Right forelimb (tissue), 1 donor: Measurements from ENCODE around the gene MAPK8IP2.
"Not testable (repeated sequence)": the region's sequence is repeated elsewhere in the genome, so short reads cannot be mapped to it uniquely, and the experiment has no call there.

Experiments
- DNase-seq: peaks from one replicate; pipeline ENCODE4 v3.0.0-alpha.2; 2018

MAPK8IP2 gene

GRCh38 chr22:50600967-50601668 lies 525 bp downstream of the MAPK8IP2 start:
- no peak for DNase-seq

- DNase-seq, result no peak
Measured at GRCh38 chr22:50601669-50602337, 1.2 kb downstream of the MAPK8IP2 start.

DNA sequence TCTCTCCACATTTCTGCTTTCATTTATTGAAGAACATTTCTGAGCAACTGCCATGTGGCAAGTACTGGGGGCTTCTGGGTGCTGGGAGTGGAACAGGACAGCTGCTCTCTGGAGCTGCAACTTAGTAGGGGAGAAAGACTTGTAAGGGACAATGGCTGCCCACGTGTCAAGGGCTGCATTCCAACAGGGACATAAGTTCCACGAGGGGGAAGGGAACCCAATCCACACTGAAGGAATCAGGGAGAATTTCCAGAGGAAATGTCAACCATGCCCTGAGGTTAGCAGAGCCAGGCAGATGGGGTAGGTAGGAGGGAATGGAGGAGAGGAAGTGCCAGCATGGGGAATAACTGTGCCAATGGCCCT lies 1.7 kb downstream of the MAPK8IP2 start:
- no peak for DNase-seq

- no peak for DNase-seq
Measured at GRCh38 chr22:50603511-50604255, 3.1 kb downstream of the MAPK8IP2 start.

- no peak for DNase-seq
Measured at GRCh38 chr22:50604256-50605001, 3.8 kb downstream of the MAPK8IP2 start.

DNA sequence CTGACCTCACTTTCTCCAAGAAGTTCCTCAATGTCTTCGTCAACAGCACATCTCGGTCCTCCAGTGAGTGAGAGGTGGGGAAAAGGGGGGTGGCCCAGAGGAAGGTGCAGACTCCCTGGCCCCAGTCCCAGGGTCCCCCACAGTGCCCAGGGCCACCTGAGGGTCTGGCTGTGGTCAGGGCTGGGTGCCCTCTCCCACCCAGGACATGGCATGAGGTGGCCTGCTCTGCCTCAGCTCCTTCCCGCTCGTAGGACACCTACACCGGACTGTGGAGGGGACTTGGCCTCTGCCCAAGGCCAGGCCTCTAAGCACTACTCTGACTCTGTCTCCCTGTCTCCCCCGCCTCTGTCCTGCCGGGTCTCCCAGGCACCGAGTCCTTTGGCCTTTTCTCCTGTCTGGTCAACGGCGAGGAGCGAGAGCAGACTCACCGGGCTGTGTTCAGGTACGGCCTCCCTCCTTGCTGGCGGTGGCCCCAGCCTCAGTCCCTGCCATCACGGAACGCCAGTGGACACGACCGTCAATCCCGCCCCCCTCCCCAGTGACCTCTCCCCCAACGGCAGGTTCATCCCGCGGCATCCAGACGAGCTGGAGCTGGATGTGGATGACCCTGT lies 4.5 kb downstream of the MAPK8IP2 start:
- DNase-seq, result no peak

DNA sequence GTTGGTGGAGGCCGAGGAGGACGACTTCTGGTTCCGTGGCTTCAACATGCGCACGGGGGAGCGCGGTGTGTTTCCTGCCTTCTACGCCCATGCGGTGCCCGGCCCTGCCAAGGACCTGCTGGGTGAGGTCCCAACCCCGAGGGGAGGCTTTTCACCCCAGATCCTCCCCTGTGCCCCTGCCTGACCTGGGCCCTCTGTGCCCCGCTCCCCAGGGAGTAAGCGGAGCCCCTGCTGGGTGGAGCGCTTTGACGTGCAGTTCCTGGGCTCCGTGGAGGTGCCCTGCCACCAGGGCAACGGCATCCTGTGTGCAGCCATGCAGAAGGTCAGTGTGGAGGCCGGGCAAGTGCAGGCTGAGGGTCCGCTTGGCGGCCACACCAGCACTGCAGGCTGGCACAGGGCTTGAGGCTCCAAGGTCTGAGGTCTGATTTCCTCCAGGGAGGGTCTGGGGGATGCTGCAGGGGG lies 5.1 kb downstream of the MAPK8IP2 start:
- no peak for DNase-seq

GRCh38 chr22:50606165-50606945 lies 5.8 kb downstream of the MAPK8IP2 start:
- no peak for DNase-seq

DNA sequence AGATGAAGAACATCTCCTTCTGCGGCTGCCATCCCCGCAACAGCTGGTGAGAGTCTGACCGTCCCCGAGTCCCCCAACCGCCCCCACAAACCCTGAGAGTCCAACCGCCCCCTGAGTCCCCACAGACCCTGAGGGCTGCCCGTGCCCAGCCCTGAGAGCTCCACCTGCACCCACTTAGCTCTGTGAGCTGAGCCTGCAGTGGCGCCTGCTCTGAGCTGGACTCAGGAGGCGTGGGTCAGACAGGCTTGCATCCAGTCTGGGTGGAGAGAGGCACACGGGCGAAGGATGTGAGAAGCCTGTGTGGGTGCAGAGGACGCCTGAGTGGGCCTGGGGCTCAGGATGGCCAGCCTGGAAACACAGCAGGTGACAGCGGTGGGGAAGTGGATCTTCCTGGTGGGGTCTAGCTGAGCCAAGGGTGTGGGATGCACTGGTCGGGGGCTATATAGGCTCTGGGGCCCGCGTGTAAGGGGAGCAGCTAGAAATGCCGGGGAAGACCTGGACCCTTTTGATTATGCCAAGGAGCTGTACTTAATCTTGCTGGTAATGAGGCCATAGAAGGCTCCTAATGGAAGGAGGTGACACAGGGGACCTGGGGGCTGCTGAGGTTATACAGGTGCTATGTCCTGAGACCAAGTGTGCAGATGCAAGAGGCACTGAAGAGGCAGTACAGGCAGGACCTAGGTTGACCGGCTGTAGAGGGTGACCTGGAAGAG lies 6.5 kb downstream of the MAPK8IP2 start:
- no peak for DNase-seq

GRCh38 chr22:50607659-50608020 lies 7.0 kb downstream of the MAPK8IP2 start:
- DNase-seq, result no peak

DNA sequence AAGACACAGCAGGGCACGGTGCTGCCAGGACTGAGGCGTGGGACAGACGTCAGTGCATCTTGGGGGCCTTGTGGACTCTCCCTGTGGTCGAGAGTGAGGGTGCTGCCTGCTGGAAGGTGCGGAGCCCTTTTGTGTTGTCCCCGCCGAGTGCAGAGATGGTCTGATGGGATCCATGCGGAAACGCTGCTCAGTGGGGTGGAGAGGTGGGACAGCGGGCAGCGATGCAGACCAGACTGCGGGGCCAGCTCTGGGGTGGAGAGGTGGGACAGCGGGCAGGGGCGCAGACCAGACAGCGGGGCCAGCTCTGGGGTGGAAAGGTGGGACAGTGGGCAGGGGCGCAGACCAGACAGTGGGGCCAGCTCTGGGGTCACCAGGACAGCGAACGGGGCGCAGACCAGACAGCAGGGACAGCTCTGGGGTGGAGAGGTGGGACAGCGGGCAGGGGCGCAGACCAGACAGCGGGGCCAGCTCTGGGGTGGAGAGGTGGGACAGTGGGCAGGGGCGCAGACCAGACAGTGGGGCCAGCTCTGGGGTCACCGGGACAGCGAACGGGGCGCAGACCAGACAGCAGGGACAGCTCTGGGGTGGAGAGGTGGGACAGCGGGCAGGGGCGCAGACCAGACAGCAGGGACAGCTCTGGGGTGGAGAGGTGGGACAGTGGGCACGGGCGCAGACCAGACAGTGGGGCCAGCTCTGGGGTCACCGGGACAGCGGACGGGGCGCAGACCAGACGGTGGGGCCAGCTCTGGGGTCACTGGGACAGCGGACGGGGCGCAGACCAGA lies 7.7 kb downstream of the MAPK8IP2 start:
- not testable (repeated sequence) for DNase-seq

- DNase-seq, result no peak
Measured at GRCh38 chr22:50608996-50609395, 8.4 kb downstream of the MAPK8IP2 start.

GRCh38 chr22:50609599-50609998 lies 9.0 kb downstream of the MAPK8IP2 start:
- no peak for DNase-seq

GRCh38 chr22:50610041-50610451 lies 9.5 kb downstream of the MAPK8IP2 start:
- DNase-seq, result no peak

DNA sequence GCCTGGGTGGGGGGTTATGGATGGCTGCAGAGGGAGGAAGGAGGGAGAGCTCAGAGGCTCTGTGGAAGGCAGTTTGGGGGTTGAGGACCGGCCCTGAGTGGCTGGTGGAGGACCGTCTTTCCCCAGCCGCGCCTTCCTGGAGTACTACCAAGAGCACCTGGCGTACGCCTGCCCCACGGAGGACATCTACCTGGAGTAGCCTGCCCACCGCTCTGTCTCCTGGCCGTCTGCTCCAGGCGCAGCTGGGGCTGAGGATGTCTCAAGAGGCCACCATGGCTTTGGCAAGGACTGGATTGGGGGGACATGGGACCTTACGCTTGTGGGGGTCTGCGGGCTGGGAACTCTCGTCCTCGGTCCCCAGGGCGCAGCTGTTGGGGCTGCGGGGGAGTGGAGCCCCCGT lies 10.0 kb downstream of the MAPK8IP2 start:
- no peak for DNase-seq

- no peak for DNase-seq
Measured at GRCh38 chr22:50611341-50612060, 10.9 kb downstream of the MAPK8IP2 start.

DNA sequence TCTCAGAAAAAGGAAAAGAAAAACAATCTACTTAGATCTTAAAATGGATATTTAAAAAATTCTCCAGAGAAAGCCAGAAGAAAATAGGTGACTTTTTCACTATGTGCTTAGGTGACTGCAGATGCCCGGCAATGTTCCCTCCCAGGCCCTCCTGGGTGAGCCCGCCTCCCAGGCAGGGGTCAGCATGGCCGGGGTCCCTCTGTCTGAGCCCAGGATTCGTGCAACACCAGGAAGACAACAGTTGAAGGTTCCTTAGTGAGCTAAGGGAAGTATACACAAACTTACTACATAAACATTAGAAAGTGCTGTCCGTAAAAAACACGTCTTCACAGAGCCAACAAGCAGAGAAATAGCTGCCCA lies 11.6 kb downstream of the MAPK8IP2 start:
- no peak for DNase-seq

GRCh38 chr22:50612528-50613221 lies 12.1 kb downstream of the MAPK8IP2 start:
- DNase-seq, result no peak
